IMR-90 (cell line): Measurements from ENCODE around the gene TULP3. TPM values are rescaled to one million over a fixed set of nuclear protein-coding genes. Genes with fewer than 3 reads are reported as not detected.
A peak's percentile ranks its signal among the peaks of the same experiment; 100 is the strongest.
"Not testable (repeated sequence)": the region's sequence is repeated elsewhere in the genome, so short reads cannot be mapped to it uniquely, and the experiment has no call there.

Experiments used
- ATAC-seq: fragments of 200-7000 bp; cut with Tn5 transposase; 2 replicates; pipeline ENCODE4 v1.9.1; 2020; ENCODE audit warnings: low read depth, mild to moderate bottlenecking, moderate library complexity
- BruUV-seq: library from RNA; stranded (reverse); fragments of 400-500 nt; replicated peaks from 2 replicates; lab custom pipeline; 2021; lab: Mats Ljungman, UMichigan
- CTCF ChIA-PET: fragments of 300-600 bp; formaldehyde crosslinking; extraction: SDS; loops from one replicate; lab custom pipeline; 2021; ENCODE audit warnings: antibody characterized with exemption; lab: Yijun Ruan, JAX
- POLR2A ChIA-PET: fragments of 300-600 bp; sonication (Branson Sonifier 250); formaldehyde crosslinking; loops from one replicate; lab custom pipeline; 2022; ENCODE audit warnings: antibody characterized with exemption; ENCODE audit not compliant: unreplicated experiment; lab: Charles Lee
- DNase-seq: peaks from one replicate; pipeline ENCODE4 v3.0.0; 2013
- H2AFZ ChIP-seq: replicated peaks from 2 replicates; pipeline ENCODE3; 2013; ENCODE audit warnings: low read length, mild to moderate bottlenecking; ENCODE audit not compliant: poor library complexity
- H2AK5ac ChIP-seq: 2 replicates; pipeline ENCODE4 v1.6.1; 2013; ENCODE audit warnings: low read depth, low read length, inconsistent platforms
- H2AK9ac ChIP-seq: replicated peaks from 2 replicates; pipeline ENCODE3; 2013; ENCODE audit warnings: mild to moderate bottlenecking, low read depth, low read length, moderate library complexity; ENCODE audit not compliant: poor library complexity
- H2BK120ac ChIP-seq: 2 replicates; pipeline ENCODE4 v1.6.1; 2013; ENCODE audit warnings: low read depth, low read length, inconsistent platforms
- H2BK15ac ChIP-seq: 3 replicates; pipeline ENCODE4 v1.6.1; 2013; ENCODE audit warnings: low read depth, low read length, inconsistent platforms
- H2BK20ac ChIP-seq: 2 replicates; pipeline ENCODE4 v1.6.1; 2013; ENCODE audit warnings: low read depth, mild to moderate bottlenecking, inconsistent platforms, low read length, moderate library complexity
- H2BK5ac ChIP-seq: 2 replicates; pipeline ENCODE4 v1.6.1; 2013; ENCODE audit warnings: mild to moderate bottlenecking, low read depth, low read length, inconsistent platforms; ENCODE audit not compliant: poor library complexity, severe bottlenecking
- H3K14ac ChIP-seq: replicated peaks from 2 replicates; pipeline ENCODE4 v1.6.1; 2013; ENCODE audit warnings: low read depth, low read length, inconsistent platforms
- H3K18ac ChIP-seq: 2 replicates; pipeline ENCODE4 v1.6.1; 2013; ENCODE audit warnings: low read depth, low read length, control low read depth
- H3K23ac ChIP-seq: 2 replicates; pipeline ENCODE4 v1.6.1; 2013; ENCODE audit warnings: low read depth, low read length, inconsistent platforms
- H3K27ac ChIP-seq: 2 replicates; pipeline ENCODE4 v1.5.1; 2013; ENCODE audit warnings: mild to moderate bottlenecking, control low read depth, low read length; ENCODE audit not compliant: insufficient read depth
- H3K27me3 ChIP-seq: 2 replicates; pipeline ENCODE4 v1.6.1; 2013; ENCODE audit warnings: low read length; ENCODE audit not compliant: control insufficient read depth, insufficient read depth
- H3K36me3 ChIP-seq: 2 replicates; pipeline ENCODE4 v1.6.1; 2013; ENCODE audit warnings: low read length, mixed read lengths; ENCODE audit not compliant: control insufficient read depth, insufficient read depth
- H3K4ac ChIP-seq: 2 replicates; pipeline ENCODE4 v1.6.1; 2013; ENCODE audit warnings: low read depth, low read length, inconsistent platforms
- H3K4me1 ChIP-seq: 2 replicates; pipeline ENCODE4 v1.6.1; 2013; ENCODE audit warnings: low read length, mixed read lengths; ENCODE audit not compliant: control insufficient read depth, insufficient read depth
- H3K4me2 ChIP-seq: 2 replicates; pipeline ENCODE4 v1.6.1; 2013; ENCODE audit warnings: low read depth, mild to moderate bottlenecking, control low read depth, low read length, moderate library complexity
- H3K4me3 ChIP-seq: 2 replicates; pipeline ENCODE4 v1.5.1; 2013; ENCODE audit warnings: low read depth, mild to moderate bottlenecking, control low read depth, low read length, moderate library complexity; ENCODE audit not compliant: insufficient read depth
- H3K56ac ChIP-seq: 2 replicates; pipeline ENCODE4 v1.6.1; 2013; ENCODE audit warnings: low read length, inconsistent platforms; ENCODE audit not compliant: insufficient read depth; ENCODE audit errors: extremely low read depth
- H3K79me1 ChIP-seq, 2 experiments: 2 replicates each; pipeline ENCODE4 v1.6.1; 2013; ENCODE audit warnings: low read length in 2 of 2, inconsistent platforms in 1 of 2, low read depth in 1 of 2
- H3K9ac ChIP-seq: 2 replicates; pipeline ENCODE4 v1.6.1; 2013; ENCODE audit warnings: low read depth, low read length, control low read depth
- H3K9me1 ChIP-seq: 2 replicates; pipeline ENCODE4 v1.6.1; 2013; ENCODE audit warnings: low read length, inconsistent platforms; ENCODE audit not compliant: insufficient read depth
- H3K9me3 ChIP-seq: 2 replicates; pipeline ENCODE4 v1.6.1; 2013; ENCODE audit warnings: low read length; ENCODE audit not compliant: control insufficient read depth, insufficient read depth
- H4K20me1 ChIP-seq: 2 replicates; pipeline ENCODE4 v1.6.1; 2013; ENCODE audit warnings: low read length, inconsistent platforms; ENCODE audit not compliant: insufficient read depth
- H4K5ac ChIP-seq: 2 replicates; pipeline ENCODE4 v1.6.1; 2013; ENCODE audit warnings: mild to moderate bottlenecking, low read depth, low read length, control low read depth
- H4K8ac ChIP-seq, 2 experiments: 2 replicates each; pipeline ENCODE4 v1.6.1; 2013; ENCODE audit warnings: low read depth in 2 of 2, low read length in 2 of 2, control low read depth in 1 of 2, inconsistent platforms in 1 of 2
- H4K91ac ChIP-seq: 2 replicates; pipeline ENCODE4 v1.6.1; 2013; ENCODE audit warnings: low read depth, low read length, inconsistent platforms; ENCODE audit not compliant: insufficient read depth
- MAFK ChIP-seq: IDR thresholded peaks from 2 replicates; pipeline ENCODE4 v1.6.1; 2012; ENCODE audit warnings: low read depth, low read length, improper control_type of control experiment
- WGBS, 2 experiments: methylation state at CpG; one replicate each; pipeline versions ENCODE4 v1.1.5 to v1.1.7; 2013; ENCODE audit warnings: missing lambda C conversion rate in 2 of 2; ENCODE audit not compliant: insufficient read length in 1 of 2; ENCODE audit errors: extremely low coverage in 2 of 2; 5-methylcytosine and 5-hydroxymethylcytosine counted together
- dilution Hi-C: fragments of 300-500 bp; cut with HindIII; formaldehyde crosslinking; loops from one replicate; pipeline ENCODE4 v1.14.3; 2018; ENCODE audit warnings: low sequenced_read_pairs; ENCODE audit not compliant: unreplicated experiment
- in situ Hi-C: fragments of 300-500 bp; cut with MboI; formaldehyde crosslinking; loops from 3 replicates; pipeline ENCODE4 v1.14.3; 2019; ENCODE audit warnings: low sequenced_read_pairs, inconsistent platforms, mixed read lengths
- intact Hi-C: fragments of 100-400 bp; cut with micrococcal nuclease; formaldehyde crosslinking; loops from 2 replicates; pipeline ENCODE4 v1.10.0; 2022
- polyA plus RNA-seq, 3 experiments: library from polyadenylated mRNA; depleted of rRNA; stranded (reverse); fragments of >200 nt; gene quantifications; 2 replicates each; pipeline ENCODE4 v1.2.3, GENCODE V29; 2012; ENCODE audit warnings: low replicate concordance in 1 of 3
- total RNA-seq: library from RNA; depleted of rRNA; stranded (reverse); fragments of >200 nt; gene quantifications from 2 replicates; pipeline ENCODE4 v1.2.3, GENCODE V29; 2012

TULP3 gene
- total and polyA plus RNA-seq, 2 of the 4 experiments (the other 2 are of a cell fraction) = 35.2 to 35.5 TPM

DNA sequence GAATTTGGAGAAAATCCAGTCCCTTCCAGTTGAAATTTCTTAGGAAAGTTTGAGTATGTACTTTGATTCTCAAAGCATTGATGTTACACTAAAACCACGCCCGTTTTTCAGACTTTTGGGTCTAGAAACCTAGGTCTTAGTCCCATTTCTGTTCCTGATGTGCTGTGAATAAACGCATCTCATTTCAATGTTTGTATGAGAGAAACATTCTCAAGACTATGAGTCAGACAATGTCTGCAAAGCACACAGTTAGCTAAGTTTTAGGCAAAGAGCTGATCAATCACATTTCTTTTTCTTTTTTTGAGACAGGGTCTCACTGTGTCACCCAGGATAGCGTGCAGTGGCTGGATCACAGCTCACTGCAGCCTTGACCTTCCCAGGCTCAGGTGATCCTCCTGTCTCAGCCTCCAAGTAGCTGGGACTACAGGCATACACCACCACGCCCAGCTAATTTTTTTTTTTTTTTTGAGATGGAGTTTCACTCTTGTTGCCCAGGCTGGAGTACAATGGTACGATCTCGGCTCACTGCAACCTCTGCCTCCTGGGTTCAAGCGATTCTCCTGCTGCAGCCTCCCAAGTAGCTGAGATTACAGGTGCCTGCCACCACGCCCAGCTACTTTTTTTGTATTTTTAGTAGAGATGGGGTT is 21.6 kb upstream of the TULP3 start:
- Histone ChIP-seq H4K91ac (peak overlapping the region; percentile 85), H3K14ac (0 out of 2 replicates have a peak overlapping the region, but pooled peaks have one; percentile 84), H3K9me1 (peaks cover 10% of the 10 kb centered on the region), H2AFZ (peak overlapping the region; percentile 87), H3K4me2 (peak overlapping the region; percentile 72), H3K56ac (peak overlapping the region; percentile 49; the same call in 1 of the 2 replicates), H3K36me3 (peaks cover 22% of the 10 kb centered on the region), H3K27ac (peak overlapping the region; percentile 60; the same call in 1 of the 2 replicates), H3K79me1 (peaks cover 16 to 56% of the 10 kb centered on the region in 2 experiments), H2BK5ac (peak overlapping the region; percentile 62), H4K5ac (peak overlapping the region; percentile 59; the same call in 1 of the 2 replicates), H2BK120ac (peak overlapping the region; percentile 92), H2AK5ac (peak overlapping the region; percentile 83; the same call in 1 of the 2 replicates), H2BK20ac (peak overlapping the region; percentile 88), H3K4ac (peak overlapping the region; percentile 93), H4K8ac (peak overlapping the region in 1 of 2 experiments; percentile 83; a peak in 1 of 4 replicates)
- H3K9ac ChIP-seq, H2BK15ac ChIP-seq, H3K9me3 ChIP-seq, H3K23ac ChIP-seq, H3K4me3 ChIP-seq, H3K18ac ChIP-seq, intact Hi-C loops, dilution Hi-C loops, in situ Hi-C loops, H4K20me1 ChIP-seq, H3K4me1 ChIP-seq, BruUV-seq, POLR2A ChIA-PET, H2AK9ac ChIP-seq, H3K27me3 ChIP-seq: not testable (repeated sequence)
- no CpG with 5 or more reads among the region's 9 CpGs for WGBS, 2 experiments
- peak; percentile 43 for TF ChIP-seq MAFK
- ATAC-seq = peak; percentile 98
- CTCF ChIA-PET = interaction anchor here (0.8 kb wide), 2 partner anchors 15 to 1062 kb away, joined by 4 read pairs; no protein-coding TSS in a partner anchor
- DNase-seq = peak; percentile 73
